Measurements from ENCODE around the gene MTHFS.

DNA sequence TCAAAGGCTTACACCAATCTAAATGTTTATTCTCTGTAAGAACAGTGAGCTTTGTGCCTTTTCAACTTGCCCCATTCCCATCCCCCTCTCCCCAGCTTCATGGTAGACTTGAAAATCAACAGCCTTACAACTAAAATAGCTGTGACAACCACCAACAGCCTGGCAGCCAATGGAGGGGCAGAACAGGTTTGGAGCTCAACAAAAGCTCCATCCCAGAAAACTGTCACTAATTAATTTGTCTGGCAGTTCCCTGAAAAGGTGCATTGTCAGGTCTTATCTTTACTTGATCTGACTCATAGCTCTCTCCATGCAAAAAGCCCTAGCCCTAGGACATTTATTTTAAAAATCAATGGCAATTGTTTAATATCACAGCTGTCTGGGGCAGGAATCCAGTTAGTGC, 22.6 kb downstream of the MTHFS start:
- TF ChIP-seq SP1 (IDR thresholded peaks at IDR 0.05), result no peak
- TF ChIP-seq CTBP1 (IDR thresholded peaks at IDR 0.05; ENCODE audit: borderline replicate concordance), result no peak
- TF ChIP-seq L3MBTL2 (conservative IDR thresholded peaks at IDR 0.05), result no peak
- TF ChIP-seq, protein P1, sequence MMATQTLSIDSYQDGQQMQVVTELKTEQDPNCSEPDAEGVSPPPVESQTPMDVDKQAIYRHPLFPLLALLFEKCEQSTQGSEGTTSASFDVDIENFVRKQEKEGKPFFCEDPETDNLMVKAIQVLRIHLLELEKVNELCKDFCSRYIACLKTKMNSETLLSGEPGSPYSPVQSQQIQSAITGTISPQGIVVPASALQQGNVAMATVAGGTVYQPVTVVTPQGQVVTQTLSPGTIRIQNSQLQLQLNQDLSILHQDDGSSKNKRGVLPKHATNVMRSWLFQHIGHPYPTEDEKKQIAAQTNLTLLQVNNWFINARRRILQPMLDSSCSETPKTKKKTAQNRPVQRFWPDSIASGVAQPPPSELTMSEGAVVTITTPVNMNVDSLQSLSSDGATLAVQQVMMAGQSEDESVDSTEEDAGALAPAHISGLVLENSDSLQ (IDR thresholded peaks at IDR 0.05), result no peak
- no peak for TF ChIP-seq BHLHE40 (IDR thresholded peaks at IDR 0.05; ENCODE audit: borderline replicate concordance)
- TF ChIP-seq ZNF384 (IDR thresholded peaks at IDR 0.05), result no peak
- TF ChIP-seq TARDBP (IDR thresholded peaks at IDR 0.05), result no peak
- TF ChIP-seq SUZ12 (IDR thresholded peaks at IDR 0.05), result no peak
- TF ChIP-seq FOXM1 (IDR thresholded peaks at IDR 0.05; ENCODE audit: borderline replicate concordance), result no peak
- TF ChIP-seq FOXA1 (IDR thresholded peaks at IDR 0.05), result no peak
- no peak for TF ChIP-seq HDGF (IDR thresholded peaks at IDR 0.05; ENCODE audit: borderline replicate concordance)

Data from HEK293T (cell line).